ENCODE data around the gene MYO1F.

DNA sequence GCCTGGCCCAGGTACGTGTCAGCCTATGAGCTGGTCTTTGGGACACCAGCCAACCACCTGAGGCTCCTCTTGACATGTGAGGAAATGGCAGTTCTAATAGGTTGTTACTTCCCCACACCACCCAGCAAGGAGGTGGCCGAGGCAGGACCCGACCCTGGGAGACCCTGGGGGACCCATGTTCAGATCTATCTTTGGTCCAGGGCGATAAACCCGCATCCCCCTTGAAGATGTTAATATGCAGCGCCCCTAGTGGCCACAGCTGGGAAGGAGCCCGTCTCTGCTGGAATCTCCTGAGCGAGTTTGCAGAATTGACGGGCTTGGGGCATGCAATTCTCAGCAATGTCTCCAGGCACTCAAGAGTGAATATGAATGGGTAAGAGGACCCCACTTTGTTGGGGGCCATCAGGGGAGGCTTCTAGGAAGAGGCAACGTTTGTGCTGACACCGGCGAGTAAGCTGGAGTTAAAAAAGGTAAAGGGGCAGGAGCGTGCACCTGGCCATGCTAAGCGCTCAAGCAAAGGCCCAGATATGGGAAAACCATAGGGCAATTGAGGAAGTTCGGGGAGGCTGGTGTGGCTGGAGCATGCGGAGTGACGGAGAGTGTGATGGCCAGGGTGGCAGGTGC, 1.5 kb upstream of the MYO1F start:
- TF ChIP-seq EZH2 (IDR thresholded peaks at IDR 0.05; ENCODE audit: insufficient read depth, poor library complexity, severe bottlenecking) (no peak), EZH2phosphoT487 (IDR thresholded peaks at IDR 0.05; ENCODE audit: insufficient read depth, low read depth) (no peak)
